Activated CD8-positive, alpha-beta memory T cell treated with anti-CD3 and anti-CD28 coated beads for 48 hours (primary cell): ENCODE data around the gene PCED1A.

Experiments
- DNase-seq, 3 experiments: peaks; one replicate each; pipeline ENCODE4 v3.0.0-alpha.2; 2020; ENCODE audit warnings: low read depth in 2 of 3, low spot score in 2 of 3

PCED1A gene

DNA sequence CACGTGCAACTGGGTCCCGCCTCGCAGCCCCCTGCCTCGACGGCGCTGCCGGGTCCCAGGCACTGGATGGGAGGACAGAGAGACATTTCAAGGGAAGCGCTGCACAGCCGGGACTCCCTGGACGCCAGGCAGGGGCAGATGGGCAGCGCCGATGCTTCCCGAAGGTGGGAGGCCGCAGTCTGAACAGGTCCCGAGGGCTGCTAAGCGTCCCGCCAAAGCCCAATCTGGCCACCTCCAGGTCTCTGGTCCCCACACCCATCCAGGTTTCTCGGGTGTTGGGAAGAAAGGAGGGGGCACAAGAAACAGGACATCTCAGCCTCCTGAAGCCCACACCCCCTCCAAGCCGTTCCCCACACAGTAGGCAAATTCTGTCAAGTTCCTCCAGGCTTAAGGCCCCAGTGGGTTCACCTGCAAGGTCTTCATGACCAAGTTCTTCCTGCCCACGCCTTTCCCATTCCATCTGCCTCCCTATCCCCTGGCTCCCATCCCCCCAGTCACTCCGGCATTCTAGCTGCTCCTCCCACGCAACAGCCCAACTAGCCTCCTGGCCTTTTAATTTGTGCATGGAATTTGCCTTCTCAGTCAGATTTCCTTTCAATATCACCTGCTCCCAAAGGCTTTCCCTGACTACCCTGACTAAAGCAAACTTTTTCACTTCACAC lies 34.6 kb downstream of the PCED1A start:
- DNase-seq, result no peak

DNA sequence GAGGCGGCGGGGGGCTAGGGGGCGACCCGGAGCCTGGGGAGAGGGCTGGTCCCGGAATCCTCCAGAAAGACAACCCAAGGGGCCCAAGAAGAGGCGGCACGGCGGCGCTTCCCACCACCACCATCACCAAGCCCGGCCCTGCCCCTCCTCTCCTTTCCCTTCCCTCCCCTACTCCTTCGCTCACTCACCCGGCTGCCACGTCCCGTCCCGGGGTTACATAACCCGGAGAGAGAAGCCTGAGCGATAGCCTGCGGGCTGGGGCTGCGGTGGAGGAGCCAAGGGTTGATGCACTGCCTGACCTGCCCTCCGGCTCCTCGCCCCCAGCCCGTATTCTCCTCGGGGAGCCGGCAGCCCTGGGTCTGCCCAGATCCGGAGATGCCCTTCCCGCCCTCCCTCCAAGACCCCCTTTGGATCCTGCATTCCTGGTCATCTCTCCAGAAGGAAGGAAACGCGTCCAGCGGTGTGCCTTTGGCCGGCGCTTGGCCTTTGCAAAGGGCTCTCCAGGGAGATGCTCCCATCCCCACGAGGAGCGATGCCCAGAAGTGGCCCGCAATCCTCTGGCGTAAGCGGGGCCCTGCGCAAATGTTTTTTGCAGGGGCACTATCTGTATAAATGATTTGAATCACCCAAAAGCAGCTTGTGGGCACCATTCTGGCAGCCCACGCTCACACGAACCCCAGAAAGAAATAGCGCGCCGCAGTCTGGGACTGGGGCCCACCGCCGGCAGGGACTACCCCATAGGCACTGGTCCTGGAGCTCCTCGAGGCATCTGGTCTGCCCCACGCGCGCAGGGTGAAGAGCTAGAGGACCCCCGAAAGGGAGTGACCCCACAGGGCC lies 35.4 kb downstream of the PCED1A start:
- DNase-seq, result no peak

DNA sequence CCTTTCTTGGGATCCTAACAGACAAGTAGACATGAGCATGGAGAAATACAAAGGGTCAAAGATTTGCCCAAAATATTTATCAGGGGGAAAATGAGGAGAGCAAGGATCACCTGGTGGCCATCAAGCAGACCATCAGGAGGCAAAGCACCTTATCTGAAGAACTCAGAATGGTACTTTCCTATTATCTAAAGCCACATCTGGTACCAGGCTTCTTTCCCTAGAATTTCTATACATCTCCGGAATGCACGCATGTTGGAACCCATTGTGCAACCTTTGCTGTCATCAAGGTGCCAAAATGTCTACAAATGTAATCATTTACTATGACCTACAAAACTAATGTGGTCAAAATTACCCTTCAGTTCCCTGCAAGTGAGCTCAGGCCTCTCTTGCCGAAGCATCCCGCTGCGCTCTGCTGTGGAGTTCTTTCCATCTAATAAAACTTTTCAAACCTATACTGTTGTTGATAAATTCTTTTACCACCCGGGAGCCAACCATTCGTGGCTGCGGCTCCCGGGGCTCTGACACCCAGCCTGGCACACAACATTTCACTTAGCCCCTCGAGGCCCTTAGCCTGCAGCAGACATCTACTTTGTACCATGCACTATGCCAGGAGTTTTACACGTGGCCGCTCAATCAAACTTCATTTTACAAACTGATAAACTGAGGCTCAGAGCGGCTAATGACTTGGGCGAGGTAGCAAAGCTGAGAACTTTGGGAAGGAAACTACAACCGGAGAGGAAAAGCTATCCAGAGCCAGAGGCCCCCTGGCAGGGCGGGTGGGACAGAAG lies 36.2 kb downstream of the PCED1A start:
- no peak for DNase-seq

DNA sequence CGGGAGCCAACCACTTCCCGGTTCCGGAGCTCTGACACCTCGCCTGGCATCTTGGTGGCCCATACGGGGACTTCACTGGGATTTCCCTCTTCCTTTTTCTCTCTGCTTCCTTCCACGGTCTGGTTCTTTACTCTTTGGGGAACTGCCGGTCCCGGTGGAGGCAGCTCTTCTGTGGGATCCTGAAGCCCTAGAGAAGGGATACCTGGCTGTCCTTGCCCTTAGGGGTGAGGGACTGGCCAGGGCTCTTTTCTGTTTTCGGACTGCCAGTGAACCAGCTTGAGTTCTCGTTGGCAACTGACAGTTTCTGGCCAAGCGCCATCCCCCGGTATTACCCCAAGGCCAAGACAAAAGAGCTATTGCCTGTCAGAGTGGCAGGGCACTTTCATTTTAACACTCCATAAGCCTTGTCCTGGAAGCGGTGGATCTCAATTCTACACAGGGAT lies 39.1 kb downstream of the PCED1A start:
- DNase-seq, result no peak

DNA sequence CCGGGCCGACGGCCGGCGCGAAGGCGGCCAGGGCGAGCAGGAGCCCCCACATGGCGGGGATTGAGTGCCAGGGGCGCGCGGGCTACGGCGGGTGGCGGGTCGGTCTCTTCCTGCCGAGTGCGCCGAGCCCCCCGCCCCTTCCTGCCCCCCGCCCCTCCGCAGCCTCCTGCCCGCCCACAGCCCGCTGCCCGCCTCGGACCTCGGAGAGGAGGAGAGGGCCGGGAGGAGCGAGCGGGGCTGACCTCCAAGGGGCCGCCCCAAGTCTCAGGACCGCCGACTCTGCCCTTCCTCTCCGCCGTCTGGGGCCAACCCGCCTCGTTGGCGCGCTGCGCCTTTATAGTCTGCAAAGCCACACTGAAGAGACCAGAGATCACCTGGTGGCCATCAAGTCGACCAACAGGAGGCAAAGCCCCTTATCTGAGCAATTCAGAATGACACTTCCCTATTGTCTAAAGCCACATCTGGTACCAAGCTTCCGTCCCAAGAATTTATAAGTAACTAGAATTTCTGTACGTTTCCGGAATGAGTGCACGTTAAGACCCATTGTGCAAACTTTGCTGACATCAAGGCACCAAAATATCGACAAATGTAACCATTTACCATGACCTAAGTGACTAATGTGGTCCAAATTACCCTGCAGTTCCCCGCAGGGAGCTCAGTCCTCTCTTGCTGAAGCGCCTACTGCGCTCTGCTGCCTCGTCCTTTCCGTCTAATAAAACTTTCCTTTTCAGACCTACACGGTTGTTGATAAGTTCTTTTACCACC lies 39.8 kb downstream of the PCED1A start, which contains the start of gene CPXM1:
TSS of gene CPXM1 (minus strand) at position 107 of the 765 bp plus-strand sequence. CDS start at position 52, 55 bp downstream.
- no peak for DNase-seq

DNA sequence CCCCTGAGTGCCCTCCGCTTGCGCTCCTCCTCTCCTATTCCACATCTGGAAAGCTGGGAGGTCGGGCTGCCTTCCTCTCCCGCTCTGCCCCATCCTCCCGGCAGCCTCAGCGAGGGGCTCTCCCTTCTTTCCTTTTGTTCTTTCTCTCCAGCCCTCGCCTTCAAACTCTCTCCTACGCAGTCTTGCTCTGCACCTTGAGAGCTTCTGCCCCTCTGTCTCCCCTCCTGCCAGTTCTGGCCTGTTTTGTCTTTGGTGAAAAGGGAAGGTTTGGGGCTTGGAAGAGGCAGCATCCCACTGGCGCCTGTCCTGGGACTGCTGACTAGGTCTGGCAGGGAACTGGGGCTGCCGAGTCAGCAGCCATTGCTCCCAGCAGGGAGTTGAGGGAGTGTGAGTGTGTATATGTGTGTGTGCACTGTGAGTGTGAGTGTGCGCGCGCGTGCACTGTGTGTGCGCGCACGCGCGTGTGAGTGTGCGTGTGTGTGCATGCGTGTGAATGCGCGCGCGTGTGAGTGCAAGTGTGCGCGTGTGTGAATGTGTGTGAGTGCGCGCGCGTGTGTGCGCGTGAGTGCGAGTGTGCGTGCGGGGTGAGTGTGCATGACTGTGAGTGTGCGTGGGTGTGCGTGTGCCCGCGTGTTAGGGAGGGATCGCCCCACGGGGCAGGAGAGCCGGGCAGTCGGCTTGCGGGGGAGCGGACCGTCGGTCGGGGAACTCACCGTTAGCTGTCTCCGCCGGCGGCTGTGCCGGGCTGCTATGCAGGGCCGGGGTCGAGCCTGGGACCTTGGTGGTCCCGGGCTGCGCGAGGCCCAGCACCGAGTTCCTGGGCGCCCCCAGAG lies 40.6 kb downstream of the PCED1A start:
- DNase-seq, result no peak

DNA sequence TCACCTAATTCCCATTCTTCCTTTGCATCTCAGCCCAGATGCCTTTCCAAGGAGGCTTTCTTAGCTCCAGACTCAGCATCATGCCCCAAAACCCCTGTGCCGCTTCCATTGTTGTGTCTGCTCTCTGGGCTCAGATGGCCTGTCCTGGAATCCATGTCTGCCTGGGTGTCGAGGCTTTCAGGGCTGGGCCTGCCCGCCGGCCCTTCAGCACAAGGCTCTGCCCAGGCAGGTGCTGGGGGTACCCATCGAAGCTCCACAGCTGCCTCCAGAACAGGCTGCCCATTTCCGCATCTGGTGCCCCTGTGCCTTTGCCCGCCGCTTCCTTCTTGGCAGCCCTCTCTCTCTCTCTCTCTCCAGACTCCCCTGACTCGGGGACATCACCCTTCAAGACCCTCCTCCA lies 41.2 kb downstream of the PCED1A start:
- no peak for DNase-seq

DNA sequence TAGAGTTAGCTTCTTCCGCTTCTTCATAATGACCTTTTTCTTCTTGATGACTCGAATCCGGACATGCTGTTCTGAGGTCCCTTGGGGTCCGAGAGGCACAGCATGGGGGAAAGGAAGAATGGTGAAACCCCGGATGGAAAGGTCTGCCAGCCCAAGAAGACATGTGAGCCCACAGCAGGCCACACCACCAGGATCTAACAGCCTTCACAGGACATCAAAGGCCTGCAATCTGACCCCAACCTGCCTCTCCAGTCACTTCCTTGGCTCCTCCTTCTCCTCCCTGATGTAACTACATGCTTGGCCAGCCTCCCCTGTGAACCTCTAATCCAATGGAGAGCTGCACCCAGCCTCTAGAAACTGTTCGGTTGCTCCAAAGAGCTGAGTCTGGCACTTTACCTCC lies 41.6 kb downstream of the PCED1A start:
- no peak for DNase-seq

DNA sequence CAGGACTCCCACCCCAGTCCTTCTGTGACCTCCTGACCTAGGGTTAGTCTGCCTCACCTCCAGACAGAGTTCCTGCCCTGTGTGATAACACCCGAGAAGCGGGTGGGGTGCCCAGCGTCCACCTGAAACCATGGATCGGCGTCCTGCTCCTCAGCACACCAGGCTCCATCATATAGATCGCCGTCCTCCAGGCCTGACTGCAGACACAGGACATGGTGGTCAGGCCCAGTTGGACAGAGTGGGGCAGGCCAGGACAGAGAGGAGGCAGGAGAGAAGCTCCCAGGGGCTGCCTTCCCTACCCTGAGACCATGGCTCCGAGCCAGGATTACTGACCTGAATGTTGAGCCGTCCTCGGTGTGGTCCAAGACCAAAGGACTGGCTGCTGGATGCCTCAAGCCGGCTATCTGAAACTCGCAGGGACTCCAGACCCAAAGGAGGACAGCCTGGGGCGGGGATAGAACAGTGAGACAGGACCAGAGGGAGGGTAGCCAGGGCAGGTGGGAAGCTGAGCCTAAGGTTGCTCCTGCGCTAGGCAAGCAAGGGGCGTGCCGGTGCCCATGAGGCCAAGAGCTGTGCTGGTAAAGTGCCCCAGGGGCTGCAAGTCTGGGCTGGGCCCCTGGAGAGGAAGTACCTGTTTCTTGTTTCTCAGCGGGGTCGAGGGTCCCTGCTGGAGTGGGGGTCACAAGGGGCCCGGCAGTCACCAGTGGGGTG lies 42.2 kb downstream of the PCED1A start:
- DNase-seq, result no peak

DNA sequence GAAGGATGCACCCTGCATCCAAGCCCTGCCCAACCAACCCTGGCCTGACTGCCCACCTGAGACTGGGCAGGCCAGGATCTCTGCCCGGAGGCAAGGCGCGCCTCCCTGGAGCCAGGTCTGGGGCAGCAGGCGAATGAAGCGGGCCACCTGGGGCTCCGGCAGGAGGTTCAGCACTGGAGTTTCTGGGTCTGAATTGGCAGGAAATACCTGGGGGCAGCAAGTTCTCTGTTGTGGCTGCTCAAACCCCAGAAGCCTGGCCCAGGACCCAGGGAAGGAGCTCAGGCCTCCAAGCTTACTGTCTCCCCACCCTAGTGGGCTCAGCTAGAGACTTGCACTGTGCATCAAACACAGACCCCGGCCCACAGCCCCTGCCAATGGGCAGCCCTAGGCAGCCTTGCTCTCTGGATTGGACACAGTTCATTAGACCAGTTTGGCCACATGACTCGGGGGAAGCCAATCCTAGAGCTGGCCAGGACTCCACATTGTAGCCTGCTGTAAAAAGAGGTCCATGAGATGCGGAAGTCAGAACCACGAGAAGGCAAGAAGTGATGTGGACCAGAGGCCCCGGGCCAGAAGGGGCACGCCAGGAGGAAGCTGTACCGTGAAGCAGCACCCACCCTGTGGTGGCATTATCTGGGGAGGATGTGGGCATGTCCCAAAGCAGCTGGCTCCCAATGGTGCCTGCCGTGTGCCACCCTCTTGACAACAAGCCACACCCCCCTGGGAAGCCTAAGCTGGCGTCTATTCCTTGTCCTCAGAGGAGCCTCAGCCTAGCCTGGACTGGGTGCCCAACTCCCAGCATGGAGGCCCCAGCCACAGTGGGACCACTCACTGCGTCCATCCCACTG lies 43.1 kb downstream of the PCED1A start:
- DNase-seq, result no peak

DNA sequence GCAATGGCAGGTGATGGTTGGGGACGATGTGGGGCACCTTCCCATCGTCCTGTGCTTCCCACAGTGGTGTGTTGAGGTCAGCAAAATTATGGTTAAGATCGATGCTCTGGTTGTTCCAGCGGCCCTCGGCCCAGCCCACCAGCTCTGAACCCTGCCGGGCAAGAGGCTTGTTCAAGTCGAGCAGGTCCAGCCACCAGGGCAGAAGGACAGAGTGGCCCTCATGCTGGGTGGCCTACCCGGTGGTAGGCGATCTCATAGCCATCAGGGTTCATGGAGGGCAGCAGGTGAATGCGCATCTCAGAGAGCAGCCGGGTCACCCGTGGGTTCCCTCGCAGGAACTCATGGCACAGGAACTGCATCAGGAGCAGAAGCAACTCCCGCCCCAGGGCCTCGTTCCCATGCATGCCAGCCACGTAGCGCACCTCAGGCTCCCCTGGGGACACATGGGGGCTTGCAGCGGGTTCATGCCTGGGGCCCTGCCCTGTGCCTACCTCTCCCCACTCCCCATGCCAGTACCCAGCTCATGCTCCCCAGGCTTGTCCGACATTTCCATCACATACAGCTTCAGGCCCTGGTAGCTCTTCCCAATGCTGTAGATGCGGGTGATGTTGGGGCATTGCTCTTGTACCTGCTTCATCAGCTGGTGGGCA lies 44.3 kb downstream of the PCED1A start:
- DNase-seq, result no peak

DNA sequence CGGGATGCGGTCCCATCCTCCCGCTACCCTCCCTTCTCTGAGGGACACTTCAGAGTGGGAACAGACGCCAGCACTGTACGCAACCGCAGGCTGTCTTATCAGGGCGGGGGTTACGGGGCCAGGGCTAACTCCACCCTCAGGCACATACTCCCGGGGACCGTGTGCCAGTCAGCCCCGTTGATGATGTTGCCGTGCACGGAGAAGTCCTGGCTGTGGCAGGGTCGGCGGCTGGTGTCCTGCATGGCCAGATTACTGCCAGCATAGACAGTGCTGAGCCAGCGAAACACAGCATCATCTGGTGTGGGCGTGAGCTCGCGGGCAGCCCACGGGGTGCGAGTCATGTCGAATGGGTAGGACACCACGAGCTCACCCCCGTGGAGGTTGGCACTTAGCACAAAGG lies 45.0 kb downstream of the PCED1A start:
- no peak for DNase-seq

DNA sequence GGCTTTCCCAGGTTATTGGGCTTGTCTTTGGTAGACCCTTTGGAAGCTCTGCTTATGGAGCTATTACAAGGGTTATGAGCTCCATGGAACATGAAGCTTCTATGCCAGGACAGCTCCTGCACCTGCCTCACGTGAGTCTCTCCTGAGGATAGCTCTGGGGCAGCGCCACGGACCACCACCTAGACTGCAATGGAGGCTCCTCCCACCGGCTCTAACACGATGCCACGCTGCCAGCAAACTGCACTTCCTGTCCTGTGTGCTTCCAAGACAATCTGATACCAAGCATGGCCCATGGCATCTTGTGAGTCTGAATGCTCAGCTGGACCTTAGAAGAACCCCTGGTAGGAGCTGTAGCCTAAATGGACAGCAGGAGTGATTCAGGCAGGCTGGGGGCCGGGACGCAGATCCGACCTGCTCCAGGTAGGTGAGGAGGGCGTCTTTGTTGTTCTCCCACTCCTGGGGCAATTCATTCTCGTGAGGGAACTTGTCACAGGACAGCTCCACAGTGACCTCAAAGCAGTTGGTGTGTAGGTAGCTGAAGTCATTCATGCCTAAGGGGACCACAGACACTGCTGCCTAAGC lies 45.5 kb downstream of the PCED1A start:
- DNase-seq, result no peak

DNA sequence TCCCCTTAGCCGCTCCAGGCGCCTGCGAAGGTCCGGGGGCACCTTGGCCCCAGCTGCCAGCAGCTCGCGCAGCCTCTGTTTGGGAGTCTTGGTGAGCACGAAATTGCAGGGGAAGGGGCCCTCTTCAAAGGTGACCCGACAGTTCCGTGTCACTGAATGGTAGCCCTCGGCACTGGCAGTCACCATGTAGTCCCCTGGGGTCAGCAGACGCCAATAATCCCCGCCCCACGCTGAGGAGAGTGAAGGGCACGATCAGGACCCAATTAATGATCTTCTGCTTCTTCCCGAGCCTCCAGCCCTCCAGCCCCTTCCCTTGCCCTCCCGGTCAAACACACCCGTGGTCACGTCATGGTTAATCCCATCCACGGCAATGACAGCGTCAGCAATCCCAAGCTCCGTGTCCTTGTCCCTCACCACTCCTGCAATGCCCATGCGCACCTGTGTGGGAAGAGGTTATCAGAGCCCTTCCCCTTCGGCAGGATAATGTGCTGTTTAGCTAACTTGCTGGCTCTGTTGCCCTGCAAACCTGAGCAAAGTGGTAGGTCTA lies 46.2 kb downstream of the PCED1A start:
- no peak for DNase-seq

DNA sequence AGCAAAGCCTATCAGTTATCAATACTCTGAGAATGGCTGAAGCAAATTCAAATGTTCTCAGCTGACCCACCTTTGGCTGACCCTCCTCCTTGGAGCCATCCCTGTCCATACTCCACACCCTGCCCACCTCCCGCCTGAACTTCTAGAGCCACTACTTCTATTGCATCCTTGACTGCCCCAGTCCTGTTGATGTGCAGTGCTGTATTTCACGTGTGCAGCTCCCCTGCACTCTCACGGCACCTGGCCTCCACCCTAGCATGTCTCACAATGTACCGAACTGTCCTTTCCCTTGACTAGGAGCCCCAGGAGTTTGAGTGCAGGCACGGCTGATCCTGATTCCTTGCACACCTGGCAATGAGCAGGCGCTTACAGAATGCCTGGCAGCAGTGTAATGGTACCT lies 47.0 kb downstream of the PCED1A start:
- no peak for DNase-seq
